Jurkat, Clone E6-1 (cell line): ENCODE data around the gene KRTAP5-7. TPM values are rescaled to one million over a fixed set of nuclear protein-coding genes. Genes with fewer than 3 reads are reported as not detected.
"Not testable (repeated sequence)": the region's sequence is repeated elsewhere in the genome, so short reads cannot be mapped to it uniquely, and the experiment has no call there.

Source experiments
- DNase-seq: peaks from one replicate; pipeline ENCODE4 v3.0.0-alpha.2; 2011; ENCODE audit warnings: low read depth, low spot score
- H3K4me3 ChIP-seq: 2 replicates; pipeline ENCODE4 v1.5.1; 2011; ENCODE audit warnings: mild to moderate bottlenecking, low read length, control low read depth, moderate library complexity
- polyA plus RNA-seq: library from polyadenylated mRNA; unstranded; fragments of >200 nt; gene quantifications from one replicate; pipeline ENCODE4 v1.2.1, GENCODE V29; 2012; ENCODE audit warnings: missing spikeins; ENCODE audit not compliant: insufficient read length, insufficient read depth

KRTAP5-7 gene, protein sequence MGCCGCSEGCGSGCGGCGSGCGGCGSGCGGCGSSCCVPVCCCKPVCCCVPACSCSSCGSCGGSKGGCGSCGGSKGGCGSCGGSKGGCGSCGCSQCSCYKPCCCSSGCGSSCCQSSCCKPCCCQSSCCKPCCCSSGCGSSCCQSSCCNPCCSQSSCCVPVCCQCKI
- polyA plus RNA-seq: not detected

GRCh38 chr11:71526796-71527575 is at the start of gene KRTAP5-7:
Gene KRTAP5-7, plus strand, starts transcription at chr11:71527267. Its CDS starts 34 bp downstream, at chr11:71527301.
- DNase-seq, H3K4me3 ChIP-seq: not testable (repeated sequence)

GRCh38 chr11:71477641-71478527 is 49.2 kb upstream of the KRTAP5-7 start:
- no peak for DNase-seq
- H3K4me3 ChIP-seq: no peak overlapping the region

DNA sequence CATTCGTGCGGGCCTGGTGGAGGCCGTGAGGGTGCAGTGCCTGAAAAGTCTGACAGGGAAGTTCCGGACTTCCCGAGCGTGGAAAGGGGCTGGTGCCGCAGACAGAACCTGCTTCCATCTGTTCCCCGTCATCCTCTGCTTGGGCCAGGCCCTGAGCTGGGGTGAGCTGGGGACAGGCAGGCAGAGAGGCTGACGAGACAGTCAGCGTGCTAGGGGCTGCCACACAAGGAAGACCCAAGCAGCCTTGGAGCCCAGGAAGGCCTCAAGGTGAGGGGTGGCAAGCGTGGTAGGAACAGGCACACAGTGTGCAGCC is 48.6 kb upstream of the KRTAP5-7 start:
- DNase-seq: no peak
- no peak overlapping the region for H3K4me3 ChIP-seq

DNA sequence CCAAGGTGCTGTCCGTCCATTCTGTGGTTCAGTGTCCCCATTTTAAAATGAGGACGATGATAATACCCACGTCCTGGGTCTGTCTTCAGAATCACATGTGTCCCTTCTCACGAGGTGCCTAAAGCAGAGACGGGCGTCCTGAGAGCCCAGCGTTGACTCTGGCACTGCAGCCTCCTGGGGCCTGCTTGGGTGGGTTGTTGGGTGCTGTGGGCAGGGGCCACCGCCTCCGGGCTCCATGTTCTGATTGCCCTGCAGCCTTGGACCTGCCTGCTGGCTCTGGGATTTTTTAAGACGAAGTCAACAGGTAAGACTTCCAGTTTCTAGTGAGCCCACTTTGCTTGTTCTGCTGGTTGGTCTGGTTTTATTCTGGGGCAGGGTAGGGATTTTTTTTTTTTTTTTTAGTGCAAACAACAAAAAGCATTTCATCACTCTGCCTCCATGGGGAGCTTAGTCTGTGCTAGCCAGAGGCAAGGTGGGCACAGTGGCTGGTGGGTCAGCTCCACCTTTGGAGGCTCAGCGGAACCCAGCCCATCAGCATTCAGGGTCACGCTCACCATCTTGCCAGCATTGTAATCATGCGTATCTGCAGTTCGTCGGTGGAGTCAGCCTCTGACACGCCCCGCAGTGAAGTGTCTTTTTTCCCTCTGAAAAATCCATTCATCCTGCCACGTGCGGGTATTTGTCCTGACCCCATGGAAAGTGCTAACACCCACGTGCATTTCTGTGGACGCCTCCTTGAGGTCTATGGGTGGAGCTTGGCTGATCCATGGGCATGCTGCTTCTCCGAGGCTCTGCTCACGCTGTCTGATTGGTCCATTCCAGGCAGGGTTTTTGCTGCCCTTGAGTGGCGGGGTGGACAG is 45.7 kb upstream of the KRTAP5-7 start:
- no peak for DNase-seq
- H3K4me3 ChIP-seq: no peak overlapping the region

- no peak overlapping the region for H3K4me3 ChIP-seq
- no peak for DNase-seq
These were observed 44.9 kb upstream of the KRTAP5-7 start for GRCh38 chr11:71482216-71482615.

DNA sequence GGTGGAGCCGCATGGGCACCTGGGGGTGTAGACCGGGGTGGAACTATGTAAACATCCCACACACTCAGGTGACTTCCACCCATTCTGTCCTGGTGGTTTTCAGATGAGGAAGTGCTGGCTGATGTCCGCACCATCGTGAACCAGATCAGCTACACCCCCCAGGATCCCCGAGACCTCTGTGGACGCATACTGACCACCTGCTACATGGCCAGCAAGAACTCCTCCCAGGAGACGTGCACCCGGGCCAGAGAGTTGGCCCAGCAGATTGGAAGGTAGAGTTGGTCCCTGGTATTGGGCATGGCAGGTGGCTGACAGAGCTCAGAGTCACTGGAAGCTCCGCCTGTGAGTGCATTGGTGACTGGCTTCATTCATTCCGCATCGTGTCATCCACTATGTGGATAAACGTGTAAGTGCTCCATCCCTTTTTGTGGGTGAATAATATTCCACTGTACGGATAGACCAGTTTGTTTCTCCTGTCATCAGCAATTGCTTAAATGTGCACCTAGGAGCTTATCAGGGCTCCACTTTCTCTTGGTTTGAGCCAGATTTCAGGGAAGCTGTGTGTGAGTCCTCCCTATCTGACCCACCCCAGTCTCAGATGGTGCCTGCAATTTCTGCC is 44.2 kb upstream of the KRTAP5-7 start:
- no peak overlapping the region for H3K4me3 ChIP-seq
- DNase-seq: no peak

DNA sequence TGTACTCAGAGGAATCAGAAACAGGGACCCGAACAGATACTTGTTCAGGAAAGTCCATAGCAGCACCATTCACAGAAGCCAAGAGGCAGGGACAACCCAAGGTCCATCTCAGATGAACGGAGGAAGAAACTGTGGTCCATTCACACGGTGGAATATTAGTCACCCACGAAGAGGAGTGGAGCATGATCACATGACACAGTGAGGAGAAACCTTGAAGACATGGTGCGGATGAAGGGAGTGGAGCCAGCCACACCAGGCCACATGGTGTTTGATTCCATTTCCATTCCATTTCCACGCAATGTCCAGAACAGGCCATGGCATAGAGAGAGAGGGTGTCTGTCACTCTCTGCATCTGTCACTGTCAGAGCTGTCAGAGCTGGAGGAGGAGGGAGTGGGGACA is 43.4 kb upstream of the KRTAP5-7 start:
- no peak for DNase-seq
- H3K4me3 ChIP-seq: no peak overlapping the region

DNA sequence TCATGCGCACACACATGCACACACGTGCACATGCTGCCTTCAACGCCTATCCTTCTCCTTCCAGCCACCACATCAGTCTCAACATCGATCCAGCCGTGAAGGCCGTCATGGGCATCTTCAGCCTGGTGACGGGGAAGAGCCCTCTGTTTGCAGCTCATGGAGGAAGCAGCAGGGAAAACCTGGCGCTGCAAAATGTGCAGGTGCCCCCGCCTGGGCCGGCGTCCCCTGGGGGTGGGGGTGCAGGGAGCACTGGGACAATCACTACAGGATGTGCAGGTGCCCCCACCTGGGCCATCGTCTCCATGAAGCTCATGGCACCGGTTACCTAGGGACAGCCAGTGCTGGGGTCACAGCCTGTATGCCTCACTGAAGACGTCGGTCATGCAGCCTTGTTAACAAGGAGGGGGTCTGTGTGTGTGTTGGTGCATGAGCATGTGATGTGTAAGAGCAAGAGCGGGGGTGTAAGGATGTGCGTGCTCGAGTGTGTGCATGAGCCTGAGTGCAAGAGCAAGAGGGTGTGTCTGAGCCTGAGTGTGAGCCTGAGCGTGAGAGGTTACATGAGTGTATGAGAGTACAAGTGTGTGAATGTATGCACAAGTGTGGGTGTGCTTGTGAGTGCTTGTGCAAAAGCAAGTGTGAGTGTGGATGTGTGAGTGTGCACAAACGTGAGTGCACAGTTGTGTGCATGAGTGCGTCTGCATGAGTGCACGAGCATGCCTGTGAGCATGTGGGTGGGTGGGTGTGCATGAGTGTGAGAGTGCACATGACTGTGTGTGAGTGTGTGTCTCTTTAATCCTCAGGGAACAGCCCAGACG is 42.6 kb upstream of the KRTAP5-7 start:
- H3K4me3 ChIP-seq: no peak overlapping the region
- DNase-seq: no peak

- DNase-seq: no peak
- H3K4me3 ChIP-seq: no peak overlapping the region
These were observed 42.0 kb upstream of the KRTAP5-7 start for GRCh38 chr11:71485063-71485399.

DNA sequence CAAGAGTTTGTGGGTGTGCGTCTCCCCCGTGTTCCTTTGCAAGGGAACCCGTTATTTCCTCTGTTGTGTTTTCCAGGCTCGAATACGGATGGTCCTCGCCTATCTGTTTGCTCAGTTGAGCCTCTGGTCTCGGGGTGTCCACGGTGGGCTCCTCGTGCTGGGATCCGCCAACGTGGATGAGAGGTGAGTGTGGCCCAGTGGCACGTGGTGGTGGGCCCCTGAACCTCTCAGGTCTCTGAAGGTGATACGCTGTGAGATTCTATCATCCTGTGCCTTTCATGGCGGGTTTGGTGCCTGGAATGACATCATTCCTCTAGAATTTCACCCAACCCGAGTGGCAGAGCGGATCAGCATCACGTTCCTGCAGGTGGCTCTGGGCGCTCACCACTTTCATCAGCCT is 41.6 kb upstream of the KRTAP5-7 start:
- H3K4me3 ChIP-seq: no peak overlapping the region
- no peak for DNase-seq

DNA sequence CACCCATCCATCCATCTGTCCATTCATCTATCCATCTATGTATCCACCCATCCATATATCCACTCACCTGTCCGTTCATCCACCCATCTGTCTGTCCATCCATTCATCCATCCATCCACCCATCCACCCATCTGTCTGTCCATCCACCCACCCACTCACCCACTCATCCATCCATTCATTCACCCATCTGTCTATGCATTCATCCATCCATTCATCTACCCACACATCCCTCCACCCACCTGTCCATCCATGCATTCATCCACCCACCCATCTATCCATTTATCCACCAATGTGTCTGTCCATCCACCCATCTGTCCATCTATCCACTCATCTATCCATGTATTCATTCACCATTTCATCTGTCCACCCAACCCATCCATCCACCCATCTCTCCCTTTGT is 40.7 kb upstream of the KRTAP5-7 start:
- DNase-seq: no peak
- no peak overlapping the region for H3K4me3 ChIP-seq

GRCh38 chr11:71488681-71489270 is 38.3 kb upstream of the KRTAP5-7 start:
- no peak overlapping the region for H3K4me3 ChIP-seq
- no peak for DNase-seq

DNA sequence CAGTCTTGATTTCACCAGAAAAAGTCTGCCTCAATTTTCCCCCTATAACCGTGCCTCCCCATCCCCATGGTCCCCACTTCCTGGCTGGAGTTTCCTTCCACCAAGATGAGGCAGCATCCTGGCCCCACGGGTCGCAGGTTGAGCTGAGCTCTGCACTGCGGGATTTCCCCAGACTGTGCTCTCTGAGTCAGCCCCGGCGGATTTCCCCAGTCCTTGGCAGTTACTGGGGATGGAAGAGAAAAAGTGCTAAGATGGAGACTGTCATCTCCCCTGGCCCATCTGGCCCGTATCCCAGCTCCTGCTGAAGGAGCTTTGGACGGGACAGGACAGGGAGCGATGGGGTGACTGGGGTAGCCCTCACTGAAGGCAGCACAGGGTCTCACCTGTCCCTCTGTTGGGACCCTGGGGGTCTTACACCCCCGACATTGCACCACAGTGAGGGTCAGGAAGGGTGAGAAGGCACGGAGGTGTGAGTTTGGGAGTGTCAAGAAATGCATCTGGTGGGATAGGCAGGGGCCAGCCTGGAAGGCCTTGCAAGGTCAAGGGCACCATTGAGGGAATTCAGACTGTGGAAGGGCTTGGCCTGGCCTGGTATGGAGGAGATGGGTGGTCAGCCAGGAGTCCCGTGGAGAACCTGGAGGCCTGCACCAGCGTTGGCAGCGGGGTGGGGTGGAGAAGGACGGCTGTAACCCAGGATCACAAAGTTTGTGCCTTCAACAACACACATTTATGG is 37.6 kb upstream of the KRTAP5-7 start:
- DNase-seq: no peak
- H3K4me3 ChIP-seq: no peak overlapping the region

DNA sequence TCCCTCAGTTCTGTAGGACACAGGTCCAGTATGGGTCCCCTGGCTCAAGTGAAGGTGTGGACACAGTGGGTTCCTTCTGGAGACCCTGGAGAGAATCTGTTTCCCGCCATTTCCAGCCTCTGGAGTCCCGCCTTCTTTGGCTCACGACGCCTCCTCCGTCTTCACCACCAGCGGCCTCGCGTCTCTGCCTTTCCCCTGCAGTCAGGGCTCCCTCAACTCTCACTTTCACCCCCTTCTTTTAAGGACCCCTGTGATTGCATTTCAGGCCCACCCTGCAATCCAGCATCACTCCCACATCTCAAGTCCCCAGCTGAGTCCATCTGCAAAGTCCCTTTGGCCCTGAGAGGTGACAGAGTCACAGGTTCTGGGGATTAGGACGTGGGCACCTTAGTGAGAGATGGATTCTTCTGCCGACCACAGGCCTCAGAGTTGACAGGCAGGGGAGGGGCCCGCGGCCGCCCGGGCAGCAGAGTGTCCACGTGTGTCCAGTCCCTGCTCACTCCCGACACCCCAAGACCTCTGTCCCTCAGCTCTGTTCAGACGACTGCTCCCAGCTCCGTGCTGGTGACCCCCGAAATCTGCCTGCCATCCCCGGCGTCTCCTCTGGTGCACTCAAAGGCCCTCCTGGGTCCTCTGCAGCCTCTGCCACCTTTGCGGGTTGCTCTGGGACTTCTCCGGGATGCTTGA is 36.9 kb upstream of the KRTAP5-7 start:
- DNase-seq: no peak
- H3K4me3 ChIP-seq: no peak overlapping the region

DNA sequence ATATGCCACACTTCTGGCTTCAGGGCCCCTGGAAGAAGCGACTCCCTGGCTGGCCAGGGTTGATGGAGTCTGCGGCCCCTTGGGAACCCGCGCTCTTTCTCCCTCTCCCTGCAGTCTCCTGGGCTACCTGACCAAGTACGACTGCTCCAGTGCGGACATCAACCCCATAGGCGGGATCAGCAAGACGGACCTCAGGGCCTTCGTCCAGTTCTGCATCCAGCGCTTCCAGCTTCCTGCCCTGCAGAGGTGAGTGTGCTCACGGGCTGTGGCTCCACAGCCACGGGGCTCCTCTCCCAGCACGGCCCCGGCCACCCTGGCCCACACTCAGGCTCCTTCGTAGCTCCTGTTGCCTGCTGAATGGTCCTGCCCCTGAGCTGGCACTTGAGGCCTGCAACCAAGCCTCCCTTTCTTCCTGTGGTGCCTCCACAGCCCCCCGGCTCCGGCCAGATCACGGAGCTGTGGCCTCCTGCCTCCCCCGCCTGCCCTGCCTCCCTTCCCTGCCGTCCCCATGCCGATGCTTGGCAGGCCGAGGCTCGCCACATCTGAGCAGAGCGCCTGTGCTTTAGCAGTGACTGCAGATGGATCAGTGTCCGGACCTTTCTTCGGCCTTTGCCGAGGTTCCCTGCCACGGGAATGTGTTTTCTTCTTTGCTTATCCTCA is 36.2 kb upstream of the KRTAP5-7 start:
- no peak overlapping the region for H3K4me3 ChIP-seq
- no peak for DNase-seq

DNA sequence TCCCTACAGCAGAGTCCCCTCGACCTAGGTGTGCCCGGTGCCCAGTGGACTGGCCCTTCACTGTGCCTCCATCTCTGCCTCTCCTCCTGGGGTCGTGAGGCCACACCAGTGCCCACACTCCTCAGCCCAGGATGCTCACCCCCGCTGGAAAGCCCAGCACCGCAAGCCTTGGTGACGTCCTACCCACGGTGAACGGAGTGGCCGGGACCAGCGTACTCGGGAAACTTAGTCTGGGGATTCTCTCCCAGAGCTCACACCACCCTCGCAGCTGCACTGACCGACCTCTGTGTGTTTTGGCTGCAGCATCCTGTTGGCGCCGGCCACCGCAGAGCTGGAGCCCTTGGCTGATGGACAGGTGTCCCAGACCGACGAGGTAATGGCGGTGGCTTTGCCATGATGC is 35.5 kb upstream of the KRTAP5-7 start:
- H3K4me3 ChIP-seq: no peak overlapping the region
- DNase-seq: no peak
